Endothelial cell of umbilical vein (primary cell): ENCODE data around the gene NAXD. TPM values are rescaled to one million over a fixed set of nuclear protein-coding genes. Genes with fewer than 3 reads are reported as not detected.

Experiments used
- BruUV-seq: library from RNA; stranded (reverse); fragments of 400-500 nt; replicated peaks from 2 replicates; lab custom pipeline; 2021; lab: Mats Ljungman, UMichigan
- CTCF ChIA-PET: fragments of 300-600, 350-600 bp; sonication (Branson Sonifier 250); formaldehyde crosslinking; loops from one replicate; lab custom pipeline; 2021; ENCODE audit warnings: antibody characterized with exemption, inconsistent platforms; lab: Charles Lee
- POLR2A ChIA-PET: fragments of 300-600, 350-600 bp; sonication (Branson Sonifier 250); formaldehyde crosslinking; loops from one replicate; lab custom pipeline; 2021; ENCODE audit warnings: antibody characterized with exemption, inconsistent platforms; lab: Charles Lee
- DNase-seq: peaks from one replicate; pipeline ENCODE4 v3.0.0-alpha.2; 2011; ENCODE audit warnings: low read depth, low spot score
- FAIRE-seq: peaks from 2 replicates; lab custom pipeline; 2011; peaks lifted over from hg19 to GRCh38; lab: Jason Lieb, UNC
- H2AFZ ChIP-seq: 2 replicates; pipeline ENCODE4 v1.6.0; 2012; ENCODE audit warnings: low read depth, low read length, control low read depth, inconsistent platforms
- H3K27ac ChIP-seq: 2 replicates; pipeline ENCODE4 v1.5.1; 2011; ENCODE audit warnings: low read depth, mild to moderate bottlenecking, control low read depth, low read length, moderate library complexity; ENCODE audit not compliant: insufficient read depth
- H3K27me3 ChIP-seq, 2 experiments: 2 replicates each; pipeline versions ENCODE4 v1.6.0 to v1.6.1; 2011; ENCODE audit warnings: low read length in 2 of 2, mixed read lengths in 1 of 2; ENCODE audit not compliant: control insufficient read depth in 2 of 2, insufficient read depth in 2 of 2
- H3K36me3 ChIP-seq, 2 experiments: 2 replicates in 1 of 2; 3 replicates in 1 of 2; pipeline ENCODE4 v1.5.1; 2011; ENCODE audit warnings: low read length in 2 of 2, mild to moderate bottlenecking in 1 of 2, moderate library complexity in 1 of 2; ENCODE audit not compliant: control insufficient read depth in 2 of 2, insufficient read depth in 2 of 2; ENCODE audit errors: extremely low read depth in 1 of 2
- H3K4me1 ChIP-seq: 3 replicates; pipeline ENCODE4 v1.5.1; 2011; ENCODE audit warnings: mild to moderate bottlenecking, low read length; ENCODE audit not compliant: control insufficient read depth, insufficient read depth; ENCODE audit errors: extremely low read depth
- H3K4me2 ChIP-seq: 2 replicates; pipeline ENCODE4 v1.6.1; 2011; ENCODE audit warnings: low read length, control low read depth, mixed read lengths; ENCODE audit not compliant: insufficient read depth
- H3K4me3 ChIP-seq, 3 experiments: fragments of 200-600 bp in 1 of 3; sonication (generic), shearing (Covaris generic) in 1 of 3; replicated peaks in 1 of 3; 2 replicates each; pipeline ENCODE4 v1.5.1; 2011 to 2016; ENCODE audit warnings: control low read depth in 3 of 3, low read length in 3 of 3, mild to moderate bottlenecking in 2 of 3, inconsistent platforms in 1 of 3, low read depth in 1 of 3, moderate library complexity in 1 of 3; ENCODE audit not compliant: insufficient read depth in 1 of 3
- H3K79me2 ChIP-seq: 2 replicates; pipeline ENCODE4 v1.6.0; 2012; ENCODE audit warnings: low read length, inconsistent platforms; ENCODE audit not compliant: control insufficient read depth, insufficient read depth
- H3K9ac ChIP-seq: replicated peaks from 2 replicates; pipeline ENCODE3; 2011; ENCODE audit warnings: low read length, control low read depth; ENCODE audit not compliant: insufficient read depth; ENCODE audit errors: extremely low read depth
- H3K9me1 ChIP-seq: replicated peaks from 3 replicates; pipeline ENCODE4 v1.6.0; 2011; ENCODE audit warnings: mild to moderate bottlenecking, low read length; ENCODE audit not compliant: control insufficient read depth, insufficient read depth; ENCODE audit errors: extremely low read depth
- H3K9me3 ChIP-seq: replicated peaks from 2 replicates; pipeline ENCODE4 v1.5.1; 2012; ENCODE audit warnings: low read length, inconsistent platforms; ENCODE audit not compliant: control insufficient read depth, insufficient read depth
- H4K20me1 ChIP-seq: replicated peaks from 2 replicates; pipeline ENCODE3; 2011; ENCODE audit warnings: mild to moderate bottlenecking, low read length; ENCODE audit not compliant: control insufficient read depth, insufficient read depth; ENCODE audit errors: extremely low read depth
- EZH2 ChIP-seq: IDR thresholded peaks from 2 replicates; pipeline ENCODE4 v1.6.1; 2012; ENCODE audit warnings: borderline replicate concordance, low read depth, mild to moderate bottlenecking, moderate library complexity, low read length, inconsistent platforms; ENCODE audit not compliant: severe bottlenecking
- POLR2A ChIP-seq: IDR thresholded peaks from 2 replicates; pipeline ENCODE4 v1.6.1; 2012; ENCODE audit warnings: low read depth, mild to moderate bottlenecking, control low read depth, low read length
- POLR2AphosphoS5 ChIP-seq: IDR thresholded peaks from 2 replicates; pipeline ENCODE4 v1.6.1; 2012; ENCODE audit warnings: low read depth, mild to moderate bottlenecking, control low read depth, low read length, moderate library complexity; ENCODE audit not compliant: insufficient read depth
- dilution Hi-C: fragments of 300-500 bp; cut with MboI; formaldehyde crosslinking; loops from one replicate; pipeline ENCODE4 v1.15.0; 2019; ENCODE audit warnings: low sequenced_read_pairs; ENCODE audit not compliant: extremely low pct_ligation_motif_present
- intact Hi-C: fragments of 100-400 bp; cut with micrococcal nuclease; formaldehyde crosslinking; loops from one replicate; pipeline ENCODE4 v1.10.0; 2022
- polyA plus RNA-seq, 4 experiments: library from polyadenylated mRNA; depleted of rRNA in 3 of 4; stranded (reverse) in 3 of 4; unstranded in 1 of 4; fragments of >200 nt; gene quantifications; 2 replicates each; pipeline versions ENCODE4 v1.2.1 to v1.2.3, GENCODE V29; 2011 to 2012; ENCODE audit warnings: missing spikeins in 1 of 4
- total RNA-seq: library from RNA; stranded (reverse); gene quantifications from 2 replicates; pipeline ENCODE4 v1.2.3, GENCODE V29; 2021
- TF ChIP-seq, protein P1 (sequence below), 2 donors: IDR thresholded peaks; 1 replicate in 1 of 2; 2 replicates in 1 of 2; pipeline ENCODE4 v1.5.1; 2011; ENCODE audit warnings: low read length in 2 of 2, mild to moderate bottlenecking in 2 of 2, moderate library complexity in 2 of 2, control low read depth in 1 of 2, inconsistent platforms in 1 of 2, low read depth in 1 of 2; ENCODE audit not compliant: insufficient read depth in 1 of 2; ENCODE audit errors: extremely low read depth in 1 of 2
- TF ChIP-seq, protein P2 (sequence below): IDR thresholded peaks from 2 replicates; pipeline ENCODE4 v1.6.1; 2011; ENCODE audit not compliant: insufficient read depth, insufficient read length

NAXD gene
- total and polyA plus RNA-seq, 2 donors (not counting 3 experiments of a cell fraction or from before 2014, with no cell fraction given): 19.9 to 42.9 TPM

DNA sequence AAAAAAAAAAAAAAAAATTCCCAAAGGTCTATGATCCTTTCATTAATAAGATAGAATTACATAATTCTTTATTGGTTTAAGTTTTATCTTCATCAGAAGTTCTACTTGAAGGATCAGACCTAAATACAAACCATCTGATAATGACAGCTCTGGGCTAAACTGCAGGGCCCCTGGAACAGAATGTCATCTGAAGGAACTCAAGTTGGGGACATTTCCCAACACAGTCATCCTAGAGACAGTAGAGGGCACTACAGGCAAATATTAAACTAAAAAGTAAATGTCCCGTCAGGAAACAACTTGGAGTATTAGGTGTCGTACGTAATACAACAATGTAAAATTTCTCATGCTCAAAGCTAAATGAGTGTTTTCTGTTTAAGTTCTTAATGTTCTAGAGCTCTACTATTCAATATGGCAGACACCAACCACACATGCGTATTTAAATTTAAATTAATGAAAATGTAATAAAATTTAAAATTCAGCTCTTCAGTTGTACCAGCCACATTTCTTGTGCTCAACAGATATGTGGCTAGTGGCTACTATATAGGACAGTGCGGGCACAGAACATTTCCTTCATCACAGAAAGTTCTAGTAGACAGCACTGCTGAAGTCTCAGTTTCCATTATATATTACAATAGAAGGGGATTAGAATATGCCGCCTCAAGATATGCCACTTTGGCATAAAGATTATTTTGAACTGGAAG lies 21.8 kb upstream of the NAXD start:
- no peak overlapping the region for H3K4me3 ChIP-seq
- no TSS peak for BruUV-seq
- POLR2A ChIA-PET: no interaction called here
- peaks cover 2 to 4% of the 10 kb centered on the region in 2 experiments for H3K27me3 ChIP-seq
- DNase-seq (peak; percentile 63), FAIRE-seq (peak; percentile 94)
- no peak overlapping the region for H3K9ac ChIP-seq
- H3K4me1 ChIP-seq: no peaks in the 10 kb centered on the region
- H3K27ac ChIP-seq: no peak overlapping the region
- dilution Hi-C loops: no loop called here
- no peak overlapping the region for H2AFZ ChIP-seq
- no peaks in the 10 kb centered on the region for H3K9me1 ChIP-seq
- CTCF ChIA-PET: interaction anchor here (0.6 to 2.1 kb wide), 28 partner anchors 8 to 1850 kb away, joined by 3 to 22 read pairs (median 4); no protein-coding TSS in a partner anchor
- H3K9me3 ChIP-seq: no peaks in the 10 kb centered on the region
- TF ChIP-seq EZH2: no peak
- TF ChIP-seq, protein P1, sequence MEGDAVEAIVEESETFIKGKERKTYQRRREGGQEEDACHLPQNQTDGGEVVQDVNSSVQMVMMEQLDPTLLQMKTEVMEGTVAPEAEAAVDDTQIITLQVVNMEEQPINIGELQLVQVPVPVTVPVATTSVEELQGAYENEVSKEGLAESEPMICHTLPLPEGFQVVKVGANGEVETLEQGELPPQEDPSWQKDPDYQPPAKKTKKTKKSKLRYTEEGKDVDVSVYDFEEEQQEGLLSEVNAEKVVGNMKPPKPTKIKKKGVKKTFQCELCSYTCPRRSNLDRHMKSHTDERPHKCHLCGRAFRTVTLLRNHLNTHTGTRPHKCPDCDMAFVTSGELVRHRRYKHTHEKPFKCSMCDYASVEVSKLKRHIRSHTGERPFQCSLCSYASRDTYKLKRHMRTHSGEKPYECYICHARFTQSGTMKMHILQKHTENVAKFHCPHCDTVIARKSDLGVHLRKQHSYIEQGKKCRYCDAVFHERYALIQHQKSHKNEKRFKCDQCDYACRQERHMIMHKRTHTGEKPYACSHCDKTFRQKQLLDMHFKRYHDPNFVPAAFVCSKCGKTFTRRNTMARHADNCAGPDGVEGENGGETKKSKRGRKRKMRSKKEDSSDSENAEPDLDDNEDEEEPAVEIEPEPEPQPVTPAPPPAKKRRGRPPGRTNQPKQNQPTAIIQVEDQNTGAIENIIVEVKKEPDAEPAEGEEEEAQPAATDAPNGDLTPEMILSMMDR (IDR thresholded peaks at IDR 0.05; ENCODE audit: extremely low read depth in 1 of 2, insufficient read depth in 1 of 2, low read depth in 1 of 2, low read length in 2 of 2): peak; percentile 39 to 40
- TF ChIP-seq, protein P2, sequence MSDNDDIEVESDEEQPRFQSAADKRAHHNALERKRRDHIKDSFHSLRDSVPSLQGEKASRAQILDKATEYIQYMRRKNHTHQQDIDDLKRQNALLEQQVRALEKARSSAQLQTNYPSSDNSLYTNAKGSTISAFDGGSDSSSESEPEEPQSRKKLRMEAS: no peak
- TF ChIP-seq POLR2A: no peak
- no peak for TF ChIP-seq POLR2AphosphoS5
- no peaks in the 10 kb centered on the region for H3K79me2 ChIP-seq
- H3K36me3 ChIP-seq: no peaks in the 10 kb centered on the region
- H3K4me2 ChIP-seq: peak overlapping the region; percentile 14
- no peaks in the 10 kb centered on the region for H4K20me1 ChIP-seq
- intact Hi-C loops: loop anchor here (1.0 to 5.0 kb wide), 3 partner anchors 226 to 457 kb away; partner anchors contain the start of gene ANKRD10
